Tibial nerve (tissue), 4 donors: Measurements from ENCODE around the gene SIMC1.

Experiments
- EP300 ChIP-seq, 2 donors: sonication (generic); formaldehyde crosslinking; IDR thresholded peaks; one replicate each; pipeline ENCODE4 v1.6.1; 2017; ENCODE audit warnings: antibody characterized with exemption in 2 of 2, mild to moderate bottlenecking in 1 of 2
- POLR2A ChIP-seq, 2 donors: fragments of 450-650 bp; IDR thresholded peaks; one replicate each; pipeline ENCODE4 v1.6.1; 2017; ENCODE audit warnings: antibody characterized with exemption in 2 of 2, mild to moderate bottlenecking in 2 of 2, moderate library complexity in 2 of 2
- TF ChIP-seq, protein P1 (sequence below), 5 experiments: fragments of 200-600 bp in 3 of 5; fragments of 450-650 bp in 2 of 5; sonication (generic) in 3 of 5; IDR thresholded peaks; one replicate each; pipeline ENCODE4 v1.5.1; 2016 to 2019; ENCODE audit warnings: antibody characterized with exemption in 5 of 5, mild to moderate bottlenecking in 3 of 5, moderate library complexity in 2 of 5

DNA sequence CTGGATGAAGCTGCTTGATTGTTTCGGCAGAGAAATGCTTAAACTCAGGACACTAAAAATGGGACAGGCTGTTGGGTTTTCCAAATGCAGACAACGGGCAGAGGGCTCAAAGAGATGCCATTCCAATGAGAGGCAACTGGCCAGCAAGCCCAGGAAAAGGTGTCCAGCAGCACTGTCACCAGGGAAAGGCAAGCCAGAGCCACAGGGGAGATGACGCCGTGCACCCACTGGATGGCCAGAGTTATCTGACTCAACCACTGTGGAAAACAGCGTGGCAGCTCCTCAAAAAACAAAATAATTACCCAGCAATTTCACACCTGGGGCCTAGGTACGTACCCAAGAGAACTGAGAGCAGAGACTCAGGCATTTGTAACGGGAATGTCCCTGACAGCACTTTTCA, 48.4 kb upstream of the SIMC1 start:
- TF ChIP-seq EP300 (IDR thresholded peaks at IDR 0.05): no peak
- TF ChIP-seq, protein P1, sequence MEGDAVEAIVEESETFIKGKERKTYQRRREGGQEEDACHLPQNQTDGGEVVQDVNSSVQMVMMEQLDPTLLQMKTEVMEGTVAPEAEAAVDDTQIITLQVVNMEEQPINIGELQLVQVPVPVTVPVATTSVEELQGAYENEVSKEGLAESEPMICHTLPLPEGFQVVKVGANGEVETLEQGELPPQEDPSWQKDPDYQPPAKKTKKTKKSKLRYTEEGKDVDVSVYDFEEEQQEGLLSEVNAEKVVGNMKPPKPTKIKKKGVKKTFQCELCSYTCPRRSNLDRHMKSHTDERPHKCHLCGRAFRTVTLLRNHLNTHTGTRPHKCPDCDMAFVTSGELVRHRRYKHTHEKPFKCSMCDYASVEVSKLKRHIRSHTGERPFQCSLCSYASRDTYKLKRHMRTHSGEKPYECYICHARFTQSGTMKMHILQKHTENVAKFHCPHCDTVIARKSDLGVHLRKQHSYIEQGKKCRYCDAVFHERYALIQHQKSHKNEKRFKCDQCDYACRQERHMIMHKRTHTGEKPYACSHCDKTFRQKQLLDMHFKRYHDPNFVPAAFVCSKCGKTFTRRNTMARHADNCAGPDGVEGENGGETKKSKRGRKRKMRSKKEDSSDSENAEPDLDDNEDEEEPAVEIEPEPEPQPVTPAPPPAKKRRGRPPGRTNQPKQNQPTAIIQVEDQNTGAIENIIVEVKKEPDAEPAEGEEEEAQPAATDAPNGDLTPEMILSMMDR (IDR thresholded peaks at IDR 0.05): no peak
- TF ChIP-seq POLR2A (IDR thresholded peaks at IDR 0.05): no peak
